Panc1 (cell line): ENCODE measurements around the gene FBXL17.

Source experiments
- CTCF ChIP-seq: fragments of 450-650 bp; IDR thresholded peaks from 2 replicates; pipeline ENCODE4 v1.5.1; 2017; ENCODE audit warnings: mild to moderate bottlenecking
- POLR2AphosphoS5 ChIP-seq: IDR thresholded peaks from 2 replicates; pipeline ENCODE4 v1.6.1; 2012; ENCODE audit warnings: mild to moderate bottlenecking, low read depth, low read length, moderate library complexity
- REST ChIP-seq, 2 experiments: IDR thresholded peaks; 2 replicates each; pipeline ENCODE4 v1.6.1; 2011 to 2012; ENCODE audit warnings: low read depth in 2 of 2, control low read depth in 1 of 2, low read length in 1 of 2, mild to moderate bottlenecking in 1 of 2, moderate library complexity in 1 of 2; ENCODE audit not compliant: insufficient read depth in 1 of 2
- SIN3A ChIP-seq: IDR thresholded peaks from 2 replicates; pipeline ENCODE4 v1.6.1; 2012; ENCODE audit warnings: low read depth, mild to moderate bottlenecking, low read length, moderate library complexity, borderline replicate concordance; ENCODE audit not compliant: insufficient read depth
- TCF7L2 ChIP-seq: IDR thresholded peaks from 2 replicates; pipeline ENCODE4 v1.6.1; 2011; ENCODE audit warnings: mild to moderate bottlenecking, low read depth, low read length, inconsistent platforms

GRCh38 chr5:107950776-107951175 is 431.1 kb downstream of the FBXL17 start:
- TF ChIP-seq CTCF: no peak
- no peak for TF ChIP-seq REST (IDR thresholded peaks at IDR 0.05; ENCODE audit: insufficient read depth in 1 of 2, low read depth in 2 of 2, low read length in 1 of 2)
- no peak for TF ChIP-seq POLR2AphosphoS5
- TF ChIP-seq SIN3A: no peak
- TF ChIP-seq TCF7L2: no peak
